SKM-1 treated with dmso at 0.1 percent for 144 hours (cell line): ENCODE results near the gene PSMB4.
"Not testable (repeated sequence)": the region's sequence is repeated elsewhere in the genome, so short reads cannot be mapped to it uniquely, and the experiment has no call there.

Experiments used
- DNase-seq: peaks from one replicate; lab custom pipeline; 2025; ENCODE audit not compliant: unreplicated experiment; lab: John Stamatoyannopoulos, UW

PSMB4 gene

DNA sequence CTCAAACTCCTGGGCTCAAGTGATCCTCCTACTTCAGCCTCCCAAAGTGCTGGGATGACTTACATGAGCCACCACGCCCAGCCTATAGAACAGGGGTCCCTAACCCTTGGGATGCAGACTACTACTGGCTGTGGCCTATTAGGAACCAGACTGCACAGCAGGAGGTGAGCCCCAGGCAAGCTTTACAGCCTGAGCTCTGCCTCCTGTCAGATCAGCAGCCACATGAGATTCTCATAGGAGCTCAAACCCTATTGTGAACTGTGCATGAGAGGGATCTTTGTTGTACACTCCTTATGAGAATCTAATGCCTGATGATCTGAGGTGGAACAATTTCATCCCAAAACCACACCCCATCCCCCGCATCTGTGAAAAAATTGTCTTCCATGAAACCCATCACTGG lies 13.4 kb upstream of the PSMB4 start:
- no peak for DNase-seq

DNA sequence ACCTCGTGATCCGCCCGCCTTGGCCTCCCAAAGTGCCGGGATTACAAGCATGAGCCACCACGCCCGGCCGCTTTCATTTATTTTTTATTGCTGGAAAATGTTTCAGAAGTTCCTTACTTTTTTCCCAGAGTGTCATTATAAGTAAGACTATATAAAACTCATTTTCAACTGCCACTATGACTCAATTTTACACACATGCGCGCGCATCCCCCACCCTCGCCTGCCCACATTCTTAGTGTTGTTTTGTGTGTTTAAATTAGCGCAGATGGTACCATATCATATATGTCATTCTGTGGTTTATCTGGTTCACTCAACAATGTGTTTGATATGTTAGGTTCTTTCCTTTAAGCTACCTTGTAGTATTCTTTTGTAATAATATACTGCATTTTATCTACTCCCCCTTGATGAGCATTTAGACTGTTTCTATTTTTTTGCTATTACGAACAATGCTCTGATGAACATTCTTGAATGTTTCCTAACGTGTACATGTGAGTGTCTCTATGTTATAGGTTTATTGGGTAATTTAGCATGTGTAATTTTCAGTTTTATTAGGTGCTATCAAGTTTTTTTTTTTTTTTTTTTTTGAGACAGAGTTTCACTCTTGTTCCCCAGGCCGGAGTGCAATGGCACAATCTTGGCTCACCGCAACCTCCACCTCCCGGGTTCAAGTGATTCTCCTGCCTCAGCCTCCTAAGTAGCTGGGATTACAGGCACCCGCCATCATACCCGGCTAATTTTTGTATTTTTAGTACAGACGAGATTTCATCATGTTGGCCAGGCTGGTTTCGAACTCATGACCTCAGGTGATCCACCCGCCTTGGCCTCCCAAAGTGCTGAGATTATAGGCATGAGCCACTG lies 8.9 kb upstream of the PSMB4 start:
- not testable (repeated sequence) for DNase-seq

DNA sequence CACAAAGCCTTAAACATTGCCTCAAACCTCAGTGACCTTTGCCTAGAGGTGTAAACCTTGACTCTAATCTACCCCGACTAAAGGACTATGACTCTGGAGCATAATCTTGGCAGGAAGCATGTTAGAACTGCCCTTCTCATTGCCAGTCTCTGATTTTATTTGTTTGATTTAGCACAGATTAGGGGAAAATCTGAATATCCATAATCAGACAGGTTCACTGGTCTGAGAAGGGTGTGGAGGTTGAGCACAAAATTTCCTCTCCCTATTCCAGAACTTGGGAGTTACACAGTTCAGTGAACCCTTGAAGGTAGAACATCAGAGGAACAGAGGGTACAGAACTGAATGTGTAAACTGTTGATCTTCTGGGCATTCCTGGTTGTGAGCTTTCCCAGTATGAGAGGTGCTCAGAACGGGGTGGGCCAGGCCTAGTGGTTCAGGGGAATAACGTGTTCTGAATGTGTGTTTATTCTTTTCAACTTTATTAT lies 8.3 kb upstream of the PSMB4 start:
- DNase-seq, result no peak

DNA sequence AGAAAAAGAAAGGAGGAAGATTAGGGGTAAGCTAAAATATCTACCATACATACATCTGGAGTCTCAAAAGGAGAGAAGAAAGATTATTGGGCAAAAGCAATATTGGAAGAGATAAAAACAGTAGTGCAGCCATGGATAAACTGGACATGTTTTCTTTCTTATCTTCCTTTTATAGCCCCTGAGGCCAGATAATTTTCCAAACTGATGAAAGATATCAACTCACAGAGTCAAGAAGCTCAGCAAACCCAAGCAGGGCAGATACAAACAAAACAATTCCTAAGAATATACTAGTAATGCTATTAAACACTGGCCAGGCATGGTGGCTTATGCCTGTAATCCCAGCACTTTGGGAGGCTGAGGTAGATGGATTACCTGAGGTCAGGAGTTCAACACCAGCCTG lies 5.8 kb upstream of the PSMB4 start:
- DNase-seq, result no peak

DNA sequence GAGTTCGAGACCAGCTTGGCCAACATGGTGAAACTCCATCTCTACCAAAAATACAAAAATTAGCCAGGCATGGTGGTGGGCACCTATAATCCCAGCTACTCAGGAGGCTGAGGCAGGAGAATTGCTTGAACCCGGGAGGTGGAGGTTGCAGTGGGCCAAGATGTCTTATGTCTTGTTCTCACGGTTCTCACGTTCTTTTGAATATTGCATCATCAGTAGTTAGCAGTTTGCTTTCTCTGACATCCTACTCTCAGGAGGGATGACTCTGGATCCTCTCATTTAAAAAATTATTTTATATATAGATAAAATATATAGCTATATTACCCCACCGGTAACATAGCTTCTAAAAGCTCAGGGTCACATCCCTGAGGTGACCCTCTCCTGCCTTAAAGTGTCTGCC lies 3.1 kb upstream of the PSMB4 start:
- DNase-seq, result not testable (repeated sequence)

DNA sequence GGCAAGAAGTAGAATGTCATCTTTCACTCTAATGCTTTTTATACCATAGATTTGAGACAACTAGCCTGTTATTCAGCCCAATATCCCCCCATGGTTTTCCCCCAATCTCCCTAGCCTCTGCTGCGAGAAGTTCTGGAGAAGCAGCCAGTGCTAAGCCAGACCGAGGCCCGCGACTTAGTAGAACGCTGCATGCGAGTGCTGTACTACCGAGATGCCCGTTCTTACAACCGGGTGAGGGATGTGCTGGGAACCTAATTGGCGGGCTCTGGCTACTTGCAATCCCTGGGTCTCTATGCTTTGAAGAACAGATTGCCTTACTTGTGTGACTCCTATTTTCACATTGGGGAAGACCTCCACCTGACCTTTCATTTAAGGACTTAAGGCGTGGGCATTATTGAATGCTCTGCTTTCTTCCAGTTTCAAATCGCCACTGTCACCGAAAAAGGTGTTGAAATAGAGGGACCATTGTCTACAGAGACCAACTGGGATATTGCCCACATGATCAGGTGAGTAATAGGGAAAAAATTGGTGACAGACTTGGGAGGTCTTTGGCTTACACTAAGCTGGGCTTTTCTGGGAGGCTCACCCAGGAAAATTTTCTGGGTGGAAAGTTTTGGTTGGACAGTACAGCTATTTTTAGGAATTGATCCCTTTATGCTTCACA lies 1.9 kb downstream of the PSMB4 start:
- DNase-seq, result no peak

DNA sequence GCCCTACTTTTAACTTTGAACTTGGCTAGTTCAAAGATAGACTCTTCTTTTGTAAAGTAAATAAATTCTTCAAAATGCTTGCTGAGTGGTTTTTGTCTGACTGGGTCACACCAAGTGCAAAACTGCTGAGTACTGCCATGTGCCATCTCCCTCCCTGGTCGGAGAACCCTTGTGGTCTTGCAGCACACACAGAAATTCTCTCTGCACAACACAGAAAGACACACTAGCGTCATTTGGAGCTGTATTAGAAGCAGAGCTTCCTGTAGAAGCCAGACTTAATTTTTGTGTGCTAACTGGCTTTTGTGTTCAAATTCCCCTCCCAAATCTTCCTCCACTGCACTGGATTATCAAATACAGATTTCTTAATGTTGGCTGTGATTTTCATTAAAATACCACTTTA lies 2.5 kb downstream of the PSMB4 start:
- no peak for DNase-seq

DNA sequence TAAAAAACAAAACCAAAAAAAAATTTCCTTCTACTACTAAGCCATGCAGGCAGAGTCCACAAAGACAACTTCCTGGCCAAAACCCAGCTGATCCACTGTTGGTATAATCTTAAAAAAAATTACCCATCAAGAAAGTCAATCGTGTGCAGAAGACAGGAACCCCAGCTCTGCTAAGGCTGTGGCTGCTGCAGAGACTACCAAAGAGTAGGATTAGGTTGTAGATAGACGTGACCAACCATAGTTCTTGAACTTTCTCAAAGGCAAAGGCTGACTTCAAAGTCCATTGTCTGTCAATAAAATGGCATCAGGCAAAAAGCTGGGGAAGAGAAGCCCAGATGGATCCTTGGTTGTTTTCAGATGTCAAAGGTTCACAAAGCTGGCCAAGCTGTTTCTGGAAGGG lies 3.4 kb downstream of the PSMB4 start:
- no peak for DNase-seq

DNA sequence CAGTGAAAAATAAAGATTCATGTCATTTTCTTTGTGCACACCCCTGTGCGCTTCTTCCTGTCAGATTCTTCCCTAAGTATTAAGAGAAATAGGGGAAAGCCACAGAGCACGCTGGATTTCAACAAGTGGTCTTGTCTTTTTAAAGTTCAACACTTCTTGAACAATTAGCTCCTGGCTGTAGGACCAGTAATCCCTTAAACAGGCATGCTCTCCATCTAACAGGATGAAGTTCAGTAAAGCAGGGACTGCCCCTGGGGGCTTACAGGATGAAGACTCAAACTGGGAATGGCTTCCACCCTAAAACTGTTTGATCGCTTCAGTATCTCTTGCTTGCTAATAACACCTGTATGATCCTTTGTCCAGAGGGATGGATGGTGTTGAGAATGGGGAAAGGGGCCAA lies 4.2 kb downstream of the PSMB4 start:
- DNase-seq, result no peak

DNA sequence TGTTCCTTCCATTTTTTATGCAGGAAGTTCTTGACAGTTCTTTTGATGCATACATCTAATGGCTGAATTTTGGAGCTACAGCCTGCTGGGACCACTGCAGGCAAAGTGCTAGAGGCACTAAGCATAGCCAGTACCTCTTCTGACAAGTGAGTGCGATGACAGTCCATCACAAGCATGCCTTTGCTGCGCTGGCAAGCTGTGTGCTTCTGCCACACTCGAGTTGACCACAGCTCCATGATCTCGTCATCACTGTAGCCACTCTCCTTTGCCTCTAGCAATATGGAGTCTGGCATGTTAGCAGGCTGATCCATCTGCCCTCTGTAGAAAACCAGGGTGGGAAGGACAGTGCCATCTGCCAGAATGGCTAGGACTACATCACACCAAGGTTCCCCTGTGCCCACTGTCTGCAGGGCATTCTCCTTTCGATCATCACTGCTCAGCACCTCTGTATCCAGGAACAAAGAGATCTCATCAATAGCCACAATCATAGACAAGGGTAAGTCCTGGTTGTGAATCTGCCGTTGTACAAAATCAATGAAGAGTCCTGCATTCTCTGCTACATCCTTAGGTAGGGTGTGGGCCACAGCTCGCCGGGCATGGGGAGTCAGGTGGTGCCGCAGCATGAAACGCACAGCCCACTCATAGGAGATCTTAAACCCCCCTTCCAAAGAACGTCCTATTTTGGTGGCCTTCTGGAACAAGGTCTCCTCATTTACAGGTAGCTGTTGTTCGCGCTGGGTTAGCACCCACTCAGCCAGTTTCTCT lies 6.0 kb downstream of the PSMB4 start:
- no peak for DNase-seq

DNA sequence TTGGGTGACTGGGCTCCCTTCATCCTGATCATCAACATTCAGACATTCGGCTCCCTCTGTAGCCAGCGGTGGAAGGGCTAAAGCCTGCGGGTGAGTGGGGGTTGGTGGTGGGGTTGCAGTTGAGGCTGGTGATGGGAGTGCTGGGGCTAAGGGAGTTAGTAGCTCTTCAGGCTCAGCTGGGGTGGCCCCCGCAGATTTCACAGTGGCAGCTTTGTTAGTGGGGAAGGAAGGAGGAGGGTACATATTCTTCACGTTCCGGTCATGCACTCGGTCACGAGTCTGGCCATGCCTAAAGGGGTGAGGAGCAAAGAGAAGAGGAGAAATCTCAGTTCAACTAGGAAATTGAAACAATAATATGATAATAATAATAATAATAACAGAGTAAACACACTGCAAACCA lies 6.8 kb downstream of the PSMB4 start:
- DNase-seq, result no peak

DNA sequence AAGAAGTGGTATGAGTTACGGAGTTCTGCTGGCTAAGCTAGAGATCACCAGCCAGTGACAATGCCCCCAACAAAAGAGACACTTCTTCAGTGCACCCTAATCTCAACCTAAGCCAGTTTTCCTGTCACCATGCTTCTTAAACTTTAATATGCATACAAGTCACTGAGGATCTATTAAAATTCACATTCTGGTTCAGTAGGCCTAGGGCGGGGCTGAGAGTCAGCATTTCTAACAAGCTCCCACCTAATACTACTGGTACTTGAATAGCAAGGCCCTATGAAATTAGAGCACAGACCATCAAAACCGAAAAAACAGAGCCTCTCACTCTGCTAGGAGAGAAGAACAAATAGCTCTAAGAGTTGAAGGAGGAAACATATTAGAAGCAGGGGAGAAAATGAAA lies 7.9 kb downstream of the PSMB4 start:
- no peak for DNase-seq

DNA sequence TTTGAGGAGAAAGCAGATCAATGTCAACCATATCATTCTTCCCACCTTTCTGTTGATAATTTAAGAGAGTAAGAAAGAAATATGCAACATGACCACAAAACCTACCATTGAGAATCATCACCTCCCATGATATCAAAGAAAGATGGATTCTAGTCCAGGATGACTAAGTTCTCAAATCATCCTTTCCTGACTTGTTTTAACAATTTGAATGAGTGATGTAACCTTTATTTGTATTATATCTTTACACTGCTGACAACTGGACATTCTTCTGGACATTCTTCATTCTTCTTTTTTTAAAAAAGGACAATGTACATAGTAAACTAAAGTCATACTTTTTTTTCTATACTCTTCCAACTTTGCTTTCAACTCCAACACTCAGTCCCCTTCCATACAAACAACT lies 9.5 kb downstream of the PSMB4 start:
- DNase-seq, result no peak

DNA sequence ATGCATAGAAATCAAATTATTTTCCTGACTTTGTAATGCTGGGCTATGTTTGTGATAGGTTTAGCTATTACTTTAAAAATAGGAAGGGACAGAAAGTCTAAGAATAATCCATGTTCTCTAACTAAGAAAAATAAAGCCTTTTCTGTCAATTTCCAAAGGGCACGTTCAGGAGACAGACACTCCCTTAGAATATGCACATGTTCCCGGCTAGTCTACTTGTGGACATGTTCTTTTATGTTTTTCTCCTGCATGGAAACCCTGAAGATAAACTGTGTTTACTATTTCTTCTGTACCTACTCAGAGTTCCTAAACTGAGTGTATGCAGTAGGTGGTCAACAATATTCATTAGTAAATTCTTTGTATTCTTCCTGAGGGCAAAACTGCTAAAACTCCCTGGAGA lies 12.5 kb downstream of the PSMB4 start:
- no peak for DNase-seq

DNA sequence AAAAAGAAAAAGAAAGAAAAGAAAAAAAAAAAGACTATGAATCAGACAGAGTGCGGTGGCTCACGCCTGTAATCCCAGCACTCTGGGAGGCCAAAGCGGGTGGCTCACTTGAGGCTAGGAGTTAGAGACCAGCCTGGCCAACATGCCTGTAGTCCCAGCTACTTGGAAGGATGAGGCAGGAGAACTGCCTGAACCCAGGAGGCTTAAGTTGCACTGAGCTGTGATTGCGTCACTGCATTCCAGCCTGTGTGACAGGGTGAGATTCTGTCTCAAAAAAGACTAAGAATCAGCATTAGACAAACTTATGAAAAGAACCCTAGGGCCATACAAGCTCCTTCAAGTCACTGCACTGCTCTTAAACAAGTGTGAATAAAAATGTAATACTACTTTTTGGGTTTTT lies 16.9 kb downstream of the PSMB4 start:
- DNase-seq, result no peak

DNA sequence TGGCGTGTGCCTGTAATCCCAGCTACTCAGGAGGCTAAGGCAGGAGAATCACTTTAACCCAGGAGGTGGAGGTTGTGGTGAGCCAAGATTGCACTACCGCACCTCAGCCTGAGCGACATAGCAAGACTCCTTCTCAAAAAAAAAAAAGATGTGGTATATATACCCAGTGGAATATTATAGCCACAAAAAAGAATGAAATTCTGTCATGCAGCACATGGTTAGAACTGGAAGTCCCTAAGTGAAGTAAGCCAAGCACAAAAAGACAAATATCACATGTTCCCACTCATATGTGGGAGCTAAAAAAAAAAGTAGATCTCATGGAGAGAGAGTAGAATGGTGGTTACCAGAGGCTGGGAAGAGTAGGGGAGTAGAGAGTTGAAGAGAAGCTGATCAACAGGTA lies 18.7 kb downstream of the PSMB4 start:
- no peak for DNase-seq

DNA sequence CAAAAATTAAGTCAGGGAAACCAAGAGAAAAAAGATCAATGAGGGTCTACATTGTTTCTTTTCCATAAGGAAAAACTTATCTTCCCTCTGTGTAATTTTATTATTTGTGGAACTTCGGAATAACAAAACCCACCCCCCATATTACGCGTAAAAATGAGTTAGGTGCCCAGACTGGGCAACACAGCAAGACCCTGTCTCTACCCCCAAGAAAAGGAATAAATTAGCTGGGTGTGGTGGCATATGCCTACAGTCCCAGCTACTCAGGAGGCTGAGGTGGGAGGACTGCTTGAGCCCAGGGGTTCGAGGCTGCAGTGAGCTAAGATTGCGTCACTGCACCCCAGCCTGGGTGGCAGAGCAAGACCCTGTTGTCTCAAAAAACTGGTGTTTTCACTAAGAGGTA lies 20.4 kb downstream of the PSMB4 start:
- no peak for DNase-seq

DNA sequence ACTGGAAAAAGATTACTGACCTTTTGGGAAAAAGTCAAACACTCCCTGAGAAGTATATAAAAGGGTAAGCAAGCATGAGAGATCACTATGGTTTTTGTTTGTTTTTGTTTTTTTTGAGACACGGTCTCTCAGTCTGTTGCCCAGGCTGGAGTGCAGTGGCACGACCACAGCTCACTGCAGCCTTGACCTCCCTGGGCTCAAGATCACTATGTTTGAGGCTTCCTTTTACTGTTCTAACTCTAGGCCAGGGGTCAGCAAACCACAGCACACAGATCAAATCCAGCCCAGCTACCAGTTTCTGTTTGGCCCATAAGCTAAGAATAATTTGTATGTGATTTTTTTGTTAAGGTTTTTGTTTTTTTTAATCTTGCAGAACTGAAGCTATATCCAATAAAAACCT lies 25.7 kb downstream of the PSMB4 start:
- no peak for DNase-seq

DNA sequence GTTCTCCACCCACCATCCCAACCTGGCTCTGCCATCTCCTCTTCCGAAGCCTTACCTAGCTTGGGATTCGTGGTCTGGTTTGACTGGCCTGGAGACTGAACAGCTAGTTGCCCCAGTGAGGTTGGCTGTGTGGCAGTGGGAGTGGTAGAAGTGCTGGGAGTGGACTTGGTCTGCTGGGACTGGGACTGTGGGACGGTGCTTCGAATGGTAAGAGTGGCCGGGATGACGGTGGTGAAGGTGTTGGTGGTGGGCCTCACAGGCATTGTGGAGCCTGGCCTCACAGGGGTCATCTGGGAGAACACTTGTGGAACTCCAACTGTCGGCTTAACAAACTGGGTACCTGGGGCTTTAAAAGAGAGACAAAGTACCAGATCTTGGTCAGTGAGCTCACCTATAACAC lies 28.7 kb downstream of the PSMB4 start:
- no peak for DNase-seq

DNA sequence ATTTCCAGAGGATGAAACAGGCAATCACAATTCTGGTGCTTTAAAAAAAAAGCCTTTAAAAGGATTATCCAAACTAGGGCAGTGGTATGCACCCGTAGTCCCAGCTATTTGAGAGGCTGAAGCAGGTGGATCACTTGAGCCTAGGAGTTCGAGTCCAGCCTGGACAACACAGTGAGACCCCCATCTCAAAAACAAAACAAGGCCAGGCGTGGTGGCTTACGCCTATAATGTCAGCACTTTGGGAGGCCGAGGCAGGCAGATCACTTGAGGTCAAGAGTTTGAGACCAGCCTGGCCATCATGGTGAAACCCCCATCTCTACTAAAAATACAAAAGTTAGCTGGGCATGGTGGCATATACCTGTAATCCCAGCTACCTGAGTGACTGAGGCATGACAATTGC lies 34.5 kb downstream of the PSMB4 start:
- not testable (repeated sequence) for DNase-seq

DNA sequence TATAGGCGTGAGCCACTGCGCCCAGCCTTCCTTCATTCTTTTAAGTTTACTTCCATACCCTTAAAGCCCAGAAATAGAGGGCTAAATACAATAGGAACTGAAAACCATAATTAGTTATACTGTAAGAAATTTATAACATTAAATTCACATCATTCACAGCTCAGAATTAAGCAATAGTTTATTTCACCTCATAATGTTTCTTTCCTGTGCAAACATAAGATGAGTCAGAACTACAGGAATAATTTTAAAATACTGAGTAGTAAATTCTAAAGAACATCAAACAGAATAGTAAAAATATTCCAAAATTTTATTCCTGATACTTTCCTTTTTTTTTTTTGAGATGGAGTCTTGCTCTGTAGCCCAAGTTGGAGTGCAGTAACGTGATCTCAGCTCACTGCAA lies 35.8 kb downstream of the PSMB4 start:
- DNase-seq, result no peak

DNA sequence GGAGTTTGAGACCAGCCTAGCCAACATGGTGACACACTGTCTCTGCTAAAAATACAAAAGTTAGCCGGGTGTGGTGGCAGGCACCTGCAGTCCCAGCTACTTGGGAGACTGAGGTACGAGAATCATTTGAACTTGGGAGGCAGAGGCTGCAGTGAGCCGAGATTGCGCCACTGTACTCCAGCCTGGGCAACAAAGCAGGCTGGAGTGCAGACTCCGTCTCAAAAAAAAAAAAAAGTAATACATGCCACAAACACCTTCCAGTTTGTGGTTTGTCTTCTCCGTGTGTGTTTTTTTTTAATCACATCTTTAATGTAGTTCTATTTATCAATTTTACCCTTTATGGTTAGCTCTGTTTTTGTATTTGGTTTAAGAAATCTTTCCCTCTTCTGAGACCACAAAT lies 37.6 kb downstream of the PSMB4 start:
- DNase-seq, result no peak
